ENCODE measurements around the gene MAP3K8.

DNA sequence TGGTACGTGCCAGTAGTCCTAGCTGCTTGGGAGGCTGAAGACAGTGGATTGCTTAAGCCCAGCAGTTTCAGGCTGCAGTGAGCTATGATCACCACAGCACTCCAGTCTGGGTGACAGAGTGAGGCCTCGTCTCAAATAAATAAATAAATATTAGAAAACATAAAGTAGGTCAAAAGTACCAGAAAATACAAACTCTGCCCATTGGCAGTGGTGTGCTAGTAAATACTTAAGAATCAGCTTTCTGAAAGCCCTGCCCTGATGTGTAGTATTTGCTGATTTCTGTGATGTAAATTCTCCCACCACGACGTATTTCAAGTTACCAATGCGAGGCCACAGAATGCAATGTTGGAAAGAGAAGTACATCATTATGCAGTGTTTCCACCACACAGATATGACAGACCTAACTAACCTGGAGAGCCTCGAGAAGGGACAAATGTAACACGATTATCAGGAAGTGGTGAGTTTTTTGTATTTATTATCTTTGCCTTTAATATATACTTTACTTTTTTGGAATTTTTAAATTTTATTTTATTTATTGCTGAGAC lies 11.8 kb upstream of the MAP3K8 start:
- TF ChIP-seq EZH2 (IDR thresholded peaks at IDR 0.05; ENCODE audit: borderline replicate concordance, low read depth, low read length, severe bottlenecking), result no peak
- TF ChIP-seq, protein P1, sequence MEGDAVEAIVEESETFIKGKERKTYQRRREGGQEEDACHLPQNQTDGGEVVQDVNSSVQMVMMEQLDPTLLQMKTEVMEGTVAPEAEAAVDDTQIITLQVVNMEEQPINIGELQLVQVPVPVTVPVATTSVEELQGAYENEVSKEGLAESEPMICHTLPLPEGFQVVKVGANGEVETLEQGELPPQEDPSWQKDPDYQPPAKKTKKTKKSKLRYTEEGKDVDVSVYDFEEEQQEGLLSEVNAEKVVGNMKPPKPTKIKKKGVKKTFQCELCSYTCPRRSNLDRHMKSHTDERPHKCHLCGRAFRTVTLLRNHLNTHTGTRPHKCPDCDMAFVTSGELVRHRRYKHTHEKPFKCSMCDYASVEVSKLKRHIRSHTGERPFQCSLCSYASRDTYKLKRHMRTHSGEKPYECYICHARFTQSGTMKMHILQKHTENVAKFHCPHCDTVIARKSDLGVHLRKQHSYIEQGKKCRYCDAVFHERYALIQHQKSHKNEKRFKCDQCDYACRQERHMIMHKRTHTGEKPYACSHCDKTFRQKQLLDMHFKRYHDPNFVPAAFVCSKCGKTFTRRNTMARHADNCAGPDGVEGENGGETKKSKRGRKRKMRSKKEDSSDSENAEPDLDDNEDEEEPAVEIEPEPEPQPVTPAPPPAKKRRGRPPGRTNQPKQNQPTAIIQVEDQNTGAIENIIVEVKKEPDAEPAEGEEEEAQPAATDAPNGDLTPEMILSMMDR (IDR thresholded peaks at IDR 0.05; ENCODE audit: extremely low read depth in 1 of 2, insufficient read depth in 1 of 2, low read depth in 1 of 2, low read length in 2 of 2), result no peak
- no peak for TF ChIP-seq POLR2AphosphoS5 (IDR thresholded peaks at IDR 0.05; ENCODE audit: insufficient read depth, low read depth, low read length)
- no peak for TF ChIP-seq POLR2A (IDR thresholded peaks at IDR 0.05; ENCODE audit: low read depth, low read length)
- TF ChIP-seq, protein P2, sequence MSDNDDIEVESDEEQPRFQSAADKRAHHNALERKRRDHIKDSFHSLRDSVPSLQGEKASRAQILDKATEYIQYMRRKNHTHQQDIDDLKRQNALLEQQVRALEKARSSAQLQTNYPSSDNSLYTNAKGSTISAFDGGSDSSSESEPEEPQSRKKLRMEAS (IDR thresholded peaks at IDR 0.05; ENCODE audit: insufficient read depth, insufficient read length), result no peak
- TF ChIP-seq FOS (IDR thresholded peaks at IDR 0.05; ENCODE audit: borderline replicate concordance, insufficient read depth, low read length), result no peak
- no peak for TF ChIP-seq MYC (IDR thresholded peaks at IDR 0.05; ENCODE audit: low read depth, low read length)

All from endothelial cell of umbilical vein (primary cell).